Gastrocnemius medialis (tissue), 4 donors: Measurements from ENCODE around the gene PRSS23. TPM values are rescaled to one million over a fixed set of nuclear protein-coding genes. Genes with fewer than 3 reads are reported as not detected.

ENCODE experiments used
- ATAC-seq, 2 donors: fragments of 150-250 bp; one replicate each; pipeline ENCODE4 v1.9.1; 2016
- DNase-seq, 2 donors: peaks; one replicate each; pipeline ENCODE4 v3.0.0-alpha.2; 2019
- H3K27ac ChIP-seq, 4 donors: fragments of 200-600 bp; sonication (generic); 1 replicate in 1 of 4; 2 replicates in 3 of 4; pipeline ENCODE4 v1.5.1; 2016 to 2018; ENCODE audit warnings: mild to moderate bottlenecking in 2 of 4, moderate library complexity in 1 of 4
- H3K27me3 ChIP-seq, 3 donors: fragments of 200-600 bp; sonication (generic) in 2 of 3; 1 replicate in 1 of 3; 2 replicates in 2 of 3; pipeline versions ENCODE4 v1.5.1 to v1.6.0; 2016 to 2019; ENCODE audit warnings: mild to moderate bottlenecking in 1 of 3, moderate library complexity in 1 of 3
- H3K36me3 ChIP-seq, 2 donors: fragments of 200-600 bp; sonication (generic) in 1 of 2; one replicate each; pipeline ENCODE4 v1.5.1; 2017 to 2018
- H3K4me1 ChIP-seq, 2 donors: fragments of 200-600 bp; sonication (generic) in 1 of 2; one replicate each; pipeline ENCODE4 v1.5.1; 2016 to 2017; ENCODE audit warnings: mild to moderate bottlenecking in 2 of 2
- H3K4me3 ChIP-seq, 4 donors: fragments of 200-600 bp; sonication (generic) in 3 of 4; 1 replicate in 1 of 4; 2 replicates in 3 of 4; pipeline ENCODE4 v1.5.1; 2016 to 2019; ENCODE audit warnings: mild to moderate bottlenecking in 2 of 4
- H3K9me3 ChIP-seq, 3 donors: fragments of 200-600 bp; sonication (generic) in 2 of 3; 1 replicate in 1 of 3; 2 replicates in 2 of 3; pipeline ENCODE4 v1.5.1; 2016 to 2019
- CTCF ChIP-seq, 5 experiments: fragments of 450-650 bp in 3 of 5; fragments of 200-600 bp in 2 of 5; sonication (generic) in 2 of 5; IDR thresholded peaks in 4 of 5; conservative IDR thresholded peaks in 1 of 5; 1 replicate in 4 of 5; 2 replicates in 1 of 5; pipeline ENCODE4 v1.5.1; 2016 to 2019; ENCODE audit warnings: antibody characterized with exemption in 5 of 5, mild to moderate bottlenecking in 3 of 5, moderate library complexity in 3 of 5
- POLR2A ChIP-seq, 2 donors: fragments of 450-650 bp; IDR thresholded peaks; one replicate each; pipeline ENCODE4 v1.6.1; 2017; ENCODE audit warnings: antibody characterized with exemption in 2 of 2, mild to moderate bottlenecking in 2 of 2, moderate library complexity in 2 of 2
- in situ Hi-C, 4 donors: fragments of 200-750 bp; cut with MboI; loops; one replicate each; pipeline versions ENCODE4 v1.15.0 to v1.8.0; 2017; ENCODE audit warnings: low sequenced_read_pairs in 4 of 4
- intact Hi-C: fragments of 100-400 bp; cut with DNase I; formaldehyde crosslinking; loops from one replicate; pipeline ENCODE4 v1.15.1; 2023; ENCODE audit warnings: low total_unique reads
- total RNA-seq, 4 donors: library from RNA; depleted of rRNA; stranded (reverse); fragments of >200 nt; gene quantifications; one replicate each; pipeline versions ENCODE4 v1.1.0 to v1.2.3, GENCODE V29; 2016

PRSS23 gene
- total RNA-seq, 4 donors from 2014 or later = 2.4 to 12.2 (median 7.1) TPM

GRCh38 chr11:86790867-86791849 is 9.2 kb upstream of the PRSS23 start:
- ATAC-seq (peak; percentile 57 to 62), DNase-seq (no peak)
- peak overlapping the region in 3 of 4 donors; percentile 33 to 74 (median 71) for H3K27ac ChIP-seq
- H3K36me3 ChIP-seq = no peaks in the 10 kb centered on the region
- no peaks in the 10 kb centered on the region for H3K9me3 ChIP-seq
- intact Hi-C loops (no loop called here), in situ Hi-C loops (loop anchor here in 1 of 4 donors (10.0 kb wide), 1 partner anchor 116 kb away; the partner anchor contains the start of gene ME3)
- H3K27me3 ChIP-seq = no peaks in the 10 kb centered on the region
- H3K4me3 ChIP-seq = no peak overlapping the region
- peaks cover 31 to 34% of the 10 kb centered on the region in 2 donors for H3K4me1 ChIP-seq
- no peak for TF ChIP-seq CTCF (IDR thresholded peaks at IDR 0.05 in 4 of 5, conservative IDR thresholded peaks at IDR 0.05 in 1 of 5)
- no peak for TF ChIP-seq POLR2A (IDR thresholded peaks at IDR 0.05)

GRCh38 chr11:86792150-86792549 is 8.2 kb upstream of the PRSS23 start:
- H3K4me3 ChIP-seq = no peak overlapping the region
- ATAC-seq = peak; percentile 37 to 46
- intact Hi-C loops (no loop called here), in situ Hi-C loops (loop anchor here in 1 of 4 donors (10.0 kb wide), 1 partner anchor 117 kb away; the partner anchor contains the start of gene ME3)
- no peaks in the 10 kb centered on the region for H3K36me3 ChIP-seq
- no peaks in the 10 kb centered on the region for H3K27me3 ChIP-seq
- H3K9me3 ChIP-seq = no peaks in the 10 kb centered on the region
- peaks cover 34% of the 10 kb centered on the region in 2 donors for H3K4me1 ChIP-seq
- TF ChIP-seq POLR2A (IDR thresholded peaks at IDR 0.05) (no peak), CTCF (IDR thresholded peaks at IDR 0.05 in 4 of 5, conservative IDR thresholded peaks at IDR 0.05 in 1 of 5) (no peak)
- DNase-seq = no peak
- H3K27ac ChIP-seq = peak overlapping the region in 3 of 4 donors; percentile 33 to 74 (median 71)

GRCh38 chr11:86793307-86793706 is 7.0 kb upstream of the PRSS23 start:
- ATAC-seq (no peak), DNase-seq (no peak)
- Histone ChIP-seq H3K27me3 (no peaks in the 10 kb centered on the region), H3K36me3 (no peaks in the 10 kb centered on the region), H3K4me1 (peaks cover 34 to 37% of the 10 kb centered on the region in 2 donors), H3K27ac (peak overlapping the region in 2 of 4 donors; percentile 36 to 49), H3K4me3 (no peak overlapping the region), H3K9me3 (no peaks in the 10 kb centered on the region)
- no peak for TF ChIP-seq POLR2A (IDR thresholded peaks at IDR 0.05)
- no peak for TF ChIP-seq CTCF (IDR thresholded peaks at IDR 0.05 in 4 of 5, conservative IDR thresholded peaks at IDR 0.05 in 1 of 5)
- intact Hi-C loops = no loop called here
- in situ Hi-C loops = loop anchor here in 1 of 4 donors (10.0 kb wide), 1 partner anchor 119 kb away; the partner anchor contains the start of gene ME3

- no peak for ATAC-seq
- Histone ChIP-seq H3K27ac (peak overlapping the region in 2 of 4 donors; percentile 11 to 15), H3K27me3 (no peaks in the 10 kb centered on the region), H3K9me3 (no peaks in the 10 kb centered on the region), H3K4me3 (no peak overlapping the region), H3K36me3 (no peaks in the 10 kb centered on the region), H3K4me1 (peaks cover 28 to 41% of the 10 kb centered on the region in 2 donors)
- intact Hi-C loops (no loop called here), in situ Hi-C loops (loop anchor here in 1 of 4 donors (10.0 kb wide), 1 partner anchor 121 kb away; the partner anchor contains the start of gene ME3)
- no peak for TF ChIP-seq CTCF (IDR thresholded peaks at IDR 0.05 in 4 of 5, conservative IDR thresholded peaks at IDR 0.05 in 1 of 5)
- TF ChIP-seq POLR2A (IDR thresholded peaks at IDR 0.05) = no peak
- no peak for DNase-seq
Measured at GRCh38 chr11:86795511-86795910, 4.8 kb upstream of the PRSS23 start.
